G401.6 (cell line): ENCODE data around the gene GMDS.

Experiments
- FAIRE-seq: peaks from 2 replicates; lab custom pipeline; 2012; peaks lifted over from hg19 to GRCh38; lab: Jason Lieb, UNC

The GMDS gene

GRCh38 chr6:2237001-2237400, 8.4 kb downstream of the GMDS start:
- no peak for FAIRE-seq

GRCh38 chr6:2235777-2236495, 9.5 kb downstream of the GMDS start:
- no peak for FAIRE-seq

DNA sequence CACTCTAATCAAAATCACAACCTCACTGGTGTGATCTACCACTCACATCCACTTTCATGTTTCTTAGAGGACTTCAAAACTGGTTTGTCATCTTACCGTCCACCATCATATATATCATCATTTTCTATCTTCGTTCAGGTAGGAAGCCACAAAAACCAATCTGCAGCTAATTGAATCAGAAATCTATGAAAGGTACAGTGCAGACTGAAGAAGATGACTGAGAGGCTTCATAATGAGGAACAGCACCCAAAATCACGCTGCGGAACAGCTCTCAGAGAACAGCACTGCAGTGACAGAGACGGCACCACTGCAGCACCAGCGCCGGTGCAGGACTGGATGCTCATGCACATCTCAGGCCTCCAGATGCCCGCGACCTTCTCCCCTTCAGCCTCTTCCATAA, 13.0 kb downstream of the GMDS start:
- FAIRE-seq, result no peak

- FAIRE-seq, result no peak
These were observed 14.0 kb downstream of the GMDS start for GRCh38 chr6:2231438-2231837.

GRCh38 chr6:2230659-2231277, 14.6 kb downstream of the GMDS start:
- FAIRE-seq, result no peak

GRCh38 chr6:2229742-2230141, 15.7 kb downstream of the GMDS start:
- FAIRE-seq, result no peak

- no peak for FAIRE-seq
These were observed 16.4 kb downstream of the GMDS start for GRCh38 chr6:2229039-2229438.

DNA sequence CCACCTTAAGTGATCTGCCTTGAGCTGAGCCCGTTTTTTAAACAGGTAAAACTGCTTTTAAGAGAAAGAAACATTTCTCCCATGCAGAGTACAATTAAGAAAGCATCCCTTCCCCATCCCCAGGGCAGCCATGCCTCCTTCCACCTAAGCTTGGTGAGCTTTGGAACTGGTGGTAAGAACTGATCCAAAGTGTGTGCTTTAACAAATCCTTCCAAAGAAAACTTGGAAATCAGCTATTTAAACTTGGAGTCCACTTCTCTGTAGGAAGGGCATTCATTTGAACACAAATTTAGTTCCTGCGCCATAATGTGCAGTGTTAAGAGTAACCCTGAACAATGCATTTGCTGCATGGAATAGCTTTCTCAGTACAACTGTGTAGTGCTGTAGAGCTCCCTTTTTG, 17.0 kb downstream of the GMDS start:
- FAIRE-seq, result no peak

DNA sequence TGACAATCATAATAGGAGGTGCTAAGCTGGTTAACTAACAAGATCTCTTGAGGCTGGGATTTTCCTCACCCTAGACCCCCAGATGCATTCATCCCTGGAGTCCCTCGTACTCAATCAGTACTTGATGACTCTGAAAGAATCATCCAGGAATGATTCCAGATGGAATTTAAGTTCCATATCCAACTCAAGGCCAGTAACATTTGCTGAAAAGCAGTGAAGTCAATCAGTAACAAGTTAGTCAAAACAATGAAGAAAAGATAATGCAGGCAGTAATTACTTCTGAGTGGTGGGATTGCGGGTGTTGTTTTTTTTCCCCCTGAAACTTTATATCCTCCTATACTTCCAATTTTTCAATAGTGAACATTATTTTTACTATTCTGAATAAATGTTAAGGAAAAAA, 18.6 kb downstream of the GMDS start:
- FAIRE-seq, result no peak

DNA sequence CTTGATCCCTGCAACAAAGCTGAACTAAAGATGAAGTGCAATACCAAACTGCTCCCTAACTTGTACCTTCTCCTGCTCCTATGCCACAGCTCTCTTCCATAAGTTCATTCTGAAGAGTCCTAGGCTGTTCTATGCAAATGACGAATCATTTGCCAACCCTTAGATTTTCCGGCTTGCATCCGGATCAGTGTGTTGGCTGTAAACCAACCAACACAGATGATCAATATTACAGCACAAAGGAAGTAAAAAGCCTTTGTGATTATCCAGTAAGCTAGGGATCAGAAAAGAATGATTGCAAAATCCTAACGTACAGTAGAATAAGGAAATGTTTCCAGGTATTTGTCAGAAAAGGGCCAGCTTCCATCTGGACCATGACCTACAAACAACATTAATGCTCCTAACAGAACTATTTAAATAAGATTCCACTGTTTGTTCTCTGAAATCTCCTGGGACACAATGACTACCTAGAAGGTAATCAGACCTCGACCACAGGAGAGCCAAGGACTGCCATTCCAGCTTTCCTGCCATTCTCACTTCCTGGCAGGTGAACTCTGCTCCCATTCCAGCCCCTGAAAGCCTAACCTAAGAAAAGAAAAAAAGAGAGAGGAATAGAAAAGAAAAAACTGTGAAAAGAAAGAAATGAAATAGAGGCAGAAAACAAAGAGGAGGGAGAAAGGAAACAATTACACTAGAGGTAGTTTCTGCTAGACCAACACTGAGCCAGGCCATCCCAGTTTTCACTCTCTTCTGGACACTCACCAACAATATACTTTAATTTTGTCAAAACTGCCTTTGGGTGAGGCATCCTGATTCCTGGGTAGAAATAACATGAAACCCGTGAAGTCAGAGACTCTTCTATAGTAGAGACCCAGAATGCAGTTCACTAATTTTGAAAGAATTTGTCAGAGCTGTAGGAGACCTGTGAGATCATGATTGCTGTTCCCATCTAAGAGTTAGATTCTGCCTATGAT, 19.7 kb downstream of the GMDS start:
- no peak for FAIRE-seq

GRCh38 chr6:2224847-2225382, 20.5 kb downstream of the GMDS start:
- FAIRE-seq, result no peak

- FAIRE-seq, result no peak
These were observed 23.0 kb downstream of the GMDS start for GRCh38 chr6:2222275-2222842.

- no peak for FAIRE-seq
These were observed 23.6 kb downstream of the GMDS start for GRCh38 chr6:2221726-2222274.

- FAIRE-seq, result no peak
These were observed 25.3 kb downstream of the GMDS start for GRCh38 chr6:2220154-2220553.

DNA sequence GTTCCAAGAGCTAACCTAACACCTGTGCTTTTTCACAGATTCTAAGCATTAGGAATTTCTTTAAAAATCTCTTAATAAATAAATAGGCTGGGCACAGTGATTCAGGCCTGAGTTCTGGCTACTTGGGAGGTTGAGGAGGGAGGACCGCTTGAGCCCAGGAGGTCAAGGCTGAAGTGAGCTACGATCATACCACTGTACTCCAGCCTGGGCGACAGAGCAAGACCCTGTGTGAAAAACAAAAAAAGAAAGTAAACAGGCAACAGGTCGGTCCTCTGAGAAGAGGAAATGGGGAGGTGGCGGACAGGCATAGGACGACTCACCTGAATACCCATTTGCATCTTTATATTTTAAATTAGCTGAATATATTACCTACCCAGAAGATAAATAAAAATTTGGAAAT, 26.5 kb downstream of the GMDS start:
- no peak for FAIRE-seq

DNA sequence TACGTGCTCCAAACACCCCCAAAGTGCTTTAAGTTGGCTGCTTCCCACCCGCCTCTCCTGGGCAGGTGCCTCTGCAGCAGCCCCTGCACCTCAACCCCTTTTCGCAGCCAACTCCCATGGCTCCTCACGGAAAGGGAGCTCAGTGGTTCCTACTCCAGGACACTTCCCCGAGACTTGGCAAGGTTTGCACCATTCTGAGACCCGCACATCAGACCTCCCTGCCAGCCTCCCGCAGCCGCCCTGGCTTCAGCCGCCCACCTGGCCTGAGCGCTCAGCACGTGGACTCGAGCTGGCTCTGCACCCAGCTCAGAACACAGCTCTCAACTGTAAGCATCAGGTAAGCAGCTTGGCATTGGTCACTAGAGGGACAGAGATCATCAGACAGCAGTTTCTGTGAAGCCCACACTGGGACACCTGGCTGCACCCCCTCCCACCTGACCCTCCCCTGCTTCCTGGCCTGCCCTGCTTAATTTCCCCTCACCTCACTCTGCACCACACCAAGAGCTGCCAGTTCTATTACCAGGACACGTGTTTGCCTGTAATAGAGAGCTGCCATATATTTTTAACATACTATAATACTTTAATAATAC, 28.5 kb downstream of the GMDS start:
- FAIRE-seq, result no peak

DNA sequence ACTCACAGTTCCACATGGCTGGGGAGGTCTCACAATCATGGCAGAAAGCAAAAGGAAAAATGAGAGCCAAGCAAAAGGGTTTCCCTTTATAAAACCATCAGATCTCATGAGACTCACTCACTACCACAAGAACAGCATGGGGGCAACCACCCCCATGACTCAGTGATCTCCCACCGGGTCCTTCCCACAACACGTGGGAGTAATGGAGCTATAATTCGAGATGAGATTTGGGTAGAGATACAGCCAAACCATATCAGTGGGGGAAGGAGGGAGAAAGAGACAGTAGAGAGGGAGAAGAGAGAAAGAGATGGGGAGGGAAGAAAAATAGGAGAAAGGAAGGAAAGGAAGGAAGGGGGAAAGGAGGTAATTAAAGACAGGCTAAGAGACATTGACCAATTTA, 30.1 kb downstream of the GMDS start:
- FAIRE-seq, result no peak

DNA sequence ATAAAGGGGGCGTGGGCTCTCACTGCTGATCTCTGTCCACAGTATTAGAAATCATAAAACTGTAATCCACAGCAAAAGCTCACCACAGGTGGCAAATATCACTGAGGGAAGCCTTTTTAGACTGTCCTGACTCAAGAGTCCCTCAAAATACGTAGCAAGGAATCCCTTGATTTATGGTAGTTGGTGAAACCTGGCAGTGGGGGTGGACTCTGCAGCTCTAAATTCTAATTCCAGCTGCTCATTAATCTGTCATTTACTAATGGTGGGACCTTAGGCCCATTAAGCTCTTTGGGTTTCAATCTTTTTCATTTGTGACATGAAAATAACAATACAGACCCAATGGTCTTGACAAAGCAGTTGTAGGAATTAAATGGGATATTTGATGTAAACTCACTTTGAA, 32.3 kb downstream of the GMDS start:
- no peak for FAIRE-seq

GRCh38 chr6:2209226-2209809, 36.1 kb downstream of the GMDS start:
- FAIRE-seq, result no peak

- FAIRE-seq, result no peak
These were observed 36.9 kb downstream of the GMDS start for GRCh38 chr6:2208468-2208867.

GRCh38 chr6:2205396-2205795, 40.0 kb downstream of the GMDS start:
- no peak for FAIRE-seq
